Heart left ventricle (tissue), 16 donors: Measurements from ENCODE around the gene MDK. TPM values are rescaled to one million over a fixed set of nuclear protein-coding genes. Genes with fewer than 3 reads are reported as not detected.
A peak's percentile ranks its signal among the peaks of the same experiment; 100 is the strongest.

ENCODE experiments used
- ATAC-seq, 4 donors: fragments of 200-7000 bp; cut with Tn5 transposase; one replicate each; pipeline ENCODE4 v1.9.1; 2020 to 2022; ENCODE audit warnings: moderate library complexity in 4 of 4, mild to moderate bottlenecking in 3 of 4, moderate number of reproducible peaks in 1 of 4
- DNase-seq, 5 donors: peaks; one replicate each; pipeline ENCODE4 v3.0.0-alpha.2; 2020
- H3K27ac ChIP-seq, 12 donors: fragments of 200-600 bp; sonication (generic) in 4 of 12; one replicate each; pipeline versions ENCODE4 v1.5.0 to v1.8.0; 2016 to 2022; ENCODE audit warnings: mild to moderate bottlenecking in 2 of 12
- H3K27me3 ChIP-seq, 9 donors: fragments of 200-600 bp; sonication (generic) in 2 of 9; one replicate each; pipeline versions ENCODE4 v1.5.1 to v1.8.0; 2016 to 2022; ENCODE audit warnings: mild to moderate bottlenecking in 3 of 9
- H3K36me3 ChIP-seq, 9 donors: fragments of 200-600 bp; sonication (generic) in 2 of 9; one replicate each; pipeline versions ENCODE4 v1.5.0 to v1.8.0; 2018 to 2022; ENCODE audit warnings: mild to moderate bottlenecking in 2 of 9
- H3K4me1 ChIP-seq, 12 donors: fragments of 200-600 bp; sonication (generic) in 4 of 12; one replicate each; pipeline versions ENCODE4 v1.5.0 to v1.8.0; 2016 to 2022; ENCODE audit warnings: mild to moderate bottlenecking in 3 of 12
- H3K4me3 ChIP-seq, 12 donors: fragments of 200-600 bp; sonication (generic) in 4 of 12; one replicate each; pipeline versions ENCODE4 v1.5.0 to v1.8.0; 2017 to 2022; ENCODE audit warnings: mild to moderate bottlenecking in 9 of 12, moderate library complexity in 4 of 12
- H3K9me3 ChIP-seq, 12 donors: fragments of 200-600 bp; sonication (generic) in 4 of 12; one replicate each; pipeline versions ENCODE4 v1.5.0 to v1.8.0; 2016 to 2022; ENCODE audit warnings: mild to moderate bottlenecking in 1 of 12
- POLR2A ChIP-seq, 2 donors: fragments of 450-650 bp; IDR thresholded peaks; one replicate each; pipeline ENCODE4 v1.6.1; 2017; ENCODE audit warnings: antibody characterized with exemption in 2 of 2, mild to moderate bottlenecking in 2 of 2, moderate library complexity in 2 of 2
- WGBS, 4 donors: extraction: QIAGEN DNeasy Blood & Tissue Kit in 2 of 4; methylation state at CpG; one replicate each; pipeline versions ENCODE4 v1.1.5 to v1.1.7; 2013 to 2018; 5-methylcytosine and 5-hydroxymethylcytosine counted together
- intact Hi-C, 10 donors: fragments of 100-400 bp; cut with DNase I; formaldehyde crosslinking; loops; one replicate each; pipeline versions ENCODE4 v1.11.1 to v1.14.2; 2022
- polyA plus RNA-seq, 2 donors: library from polyadenylated mRNA; stranded (reverse); fragments of 200-250 nt; gene quantifications; one replicate each; pipeline ENCODE4 v1.2.3, GENCODE V29; 2013
- total RNA-seq, 9 donors: library from RNA; depleted of rRNA in 2 of 9; stranded (reverse); fragments of >200 nt in 2 of 9; fragmentation: NEBNext Ultra II Directional in 3 of 9; extraction: Animal tissue kit (Norgen Biotek cat#: 25700) in 3 of 9; gene quantifications; one replicate each; pipeline versions ENCODE4 v1.1.0 to v1.2.4, GENCODE V29; 2016 to 2023
- TF ChIP-seq, protein P1 (sequence below), 12 donors: fragments of 200-600 bp; sonication (generic) in 4 of 12; IDR thresholded peaks; one replicate each; pipeline versions ENCODE4 v1.5.0 to v1.8.0; 2018 to 2022; ENCODE audit warnings: antibody characterized with exemption in 12 of 12, mild to moderate bottlenecking in 5 of 12
- donor health status: ischemic (EF 13 %, LVEDD 7.1; RV severe dilation, severe dysfunction).
- donor health status: healthy with polysubstance abuse.
- donor health status: DM: no; HTN: yes; CAD: no.
- donor health status: DM: no; HTN: no; CAD: no.
- donor health status: ischemic (EF 25% LVEDD 6.9; RV normal size, moderate dysfunction).
- donor health status: ischemic (EF 25% LVEDD 5.7; RV mildly dilated, moderate dysfunction).
- donor health status: healthy.
- donor health status: DM: yes; HTN: yes; CAD: no.
- donor health status: ischemic (EF 35%, LVEDD 5.7; RV mildly dilated, moderate dysfunction).
- donor health status: nonischemic (EF 11% LVEDD 7.7; RV severe dilation, severe dysfunction).
- donor health status: DM: yes; HTN: yes; CAD: no.
- donor health status: PGD.
- donor health status: ischemic (EF 29% LVEDD 5.4; RV normal size, mild dysfunction).
- donor health status: nonischemic (EF 23%, LVEDD 6.1; RV moderate dilation, normal function).

Gene MDK
- total and polyA plus RNA-seq, 11 donors: 1.9 to 26.5 (median 5.4) TPM

DNA sequence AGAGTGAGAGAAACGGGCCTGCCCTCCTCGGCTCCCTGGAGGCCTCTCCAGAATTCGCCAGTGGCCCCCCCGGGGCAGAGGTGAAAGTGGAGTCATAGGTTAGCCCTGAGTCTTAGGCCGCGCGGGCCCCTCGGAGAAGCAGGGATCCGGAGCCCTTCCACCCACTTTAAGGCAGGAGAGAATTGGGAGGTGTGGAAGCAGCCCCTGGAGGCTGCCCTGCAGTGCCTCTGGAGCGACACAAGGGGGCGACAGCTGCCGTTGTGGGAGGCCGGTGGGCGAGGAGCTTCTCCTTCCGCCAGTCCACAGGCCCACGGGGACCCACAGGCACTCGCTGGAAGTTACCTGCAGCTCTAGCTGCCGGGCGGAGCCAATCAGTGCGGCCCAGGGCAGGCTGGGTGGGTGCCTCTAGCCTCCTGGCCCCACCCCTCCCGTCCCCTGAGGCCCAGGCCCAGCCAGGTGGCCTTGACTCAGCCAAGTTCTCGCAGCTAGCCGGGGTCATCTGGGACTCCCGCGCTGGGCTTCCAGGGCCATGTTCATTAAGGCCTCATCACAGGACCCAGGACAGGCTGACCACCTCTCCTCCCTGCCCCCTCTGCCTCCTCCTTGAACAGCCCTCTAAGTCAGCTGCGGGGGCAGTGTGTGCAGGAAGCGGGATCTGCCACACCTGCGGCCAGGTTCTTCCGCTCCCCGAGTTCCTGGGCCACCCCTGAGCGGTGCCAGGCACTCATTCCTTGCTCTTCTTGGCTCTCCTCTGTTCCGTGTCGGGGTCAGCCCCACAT, 29.2 kb upstream of the MDK start:
- Histone ChIP-seq H3K4me3 (peak overlapping the region in 9 of 12 donors; percentile 5 to 39 (median 26)), H3K9me3 (no peaks in the 10 kb centered on the region), H3K27me3 (no peaks in the 10 kb centered on the region), H3K4me1 (peaks cover 5 to 90% (median 50%) of the 10 kb centered on the region in 12 donors), H3K36me3 (peaks cover 0 to 17% (median 0%) of the 10 kb centered on the region in 9 donors), H3K27ac (peak overlapping the region in 11 of 12 donors; percentile 33 to 86 (median 68))
- intact Hi-C loops: loop anchor here in 2 of 10 donors (2.0 kb wide), 1 partner anchor 15 kb away; no protein-coding TSS in a partner anchor
- ATAC-seq (peak; percentile 17 to 57 (median 34)), DNase-seq (peak in 4 of 5 donors; percentile 60 to 82 (median 66))
- 49 to 71% (median 51%) methylated on average over 13 to 33 of the region's 33 CpGs for WGBS, 4 donors
- TF ChIP-seq, protein P1, sequence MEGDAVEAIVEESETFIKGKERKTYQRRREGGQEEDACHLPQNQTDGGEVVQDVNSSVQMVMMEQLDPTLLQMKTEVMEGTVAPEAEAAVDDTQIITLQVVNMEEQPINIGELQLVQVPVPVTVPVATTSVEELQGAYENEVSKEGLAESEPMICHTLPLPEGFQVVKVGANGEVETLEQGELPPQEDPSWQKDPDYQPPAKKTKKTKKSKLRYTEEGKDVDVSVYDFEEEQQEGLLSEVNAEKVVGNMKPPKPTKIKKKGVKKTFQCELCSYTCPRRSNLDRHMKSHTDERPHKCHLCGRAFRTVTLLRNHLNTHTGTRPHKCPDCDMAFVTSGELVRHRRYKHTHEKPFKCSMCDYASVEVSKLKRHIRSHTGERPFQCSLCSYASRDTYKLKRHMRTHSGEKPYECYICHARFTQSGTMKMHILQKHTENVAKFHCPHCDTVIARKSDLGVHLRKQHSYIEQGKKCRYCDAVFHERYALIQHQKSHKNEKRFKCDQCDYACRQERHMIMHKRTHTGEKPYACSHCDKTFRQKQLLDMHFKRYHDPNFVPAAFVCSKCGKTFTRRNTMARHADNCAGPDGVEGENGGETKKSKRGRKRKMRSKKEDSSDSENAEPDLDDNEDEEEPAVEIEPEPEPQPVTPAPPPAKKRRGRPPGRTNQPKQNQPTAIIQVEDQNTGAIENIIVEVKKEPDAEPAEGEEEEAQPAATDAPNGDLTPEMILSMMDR (IDR thresholded peaks at IDR 0.05): peak; percentile 90 to 98 (median 94)
- TF ChIP-seq POLR2A (IDR thresholded peaks at IDR 0.05): no peak

DNA sequence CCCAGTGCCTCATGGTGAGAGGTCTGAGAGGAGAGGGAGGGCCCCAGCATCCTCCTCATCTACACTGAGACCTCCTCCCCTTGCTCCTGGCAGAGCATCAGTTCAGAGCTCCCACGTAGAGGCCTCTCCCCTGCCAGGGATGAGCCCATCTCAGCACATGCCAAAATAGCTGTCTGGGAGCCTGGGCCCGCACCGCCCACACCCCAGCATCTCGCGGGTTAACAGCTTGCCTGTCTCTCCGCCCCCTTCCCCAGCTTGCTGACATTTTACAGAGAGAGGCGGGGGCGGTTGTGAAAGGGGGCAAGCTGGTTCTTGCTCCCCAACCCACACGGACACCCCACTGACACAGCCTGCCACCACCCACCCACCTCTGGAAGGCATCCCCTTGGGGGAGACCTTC, 27.8 kb upstream of the MDK start:
- Histone ChIP-seq H3K4me3 (no peak overlapping the region), H3K4me1 (peaks cover 5 to 90% (median 44%) of the 10 kb centered on the region in 12 donors), H3K9me3 (no peaks in the 10 kb centered on the region), H3K27ac (peak overlapping the region in 1 of 12 donors; percentile 12), H3K27me3 (no peaks in the 10 kb centered on the region), H3K36me3 (peaks cover 0 to 17% (median 0%) of the 10 kb centered on the region in 9 donors)
- no peak for TF ChIP-seq POLR2A (IDR thresholded peaks at IDR 0.05)
- TF ChIP-seq, protein P1 (IDR thresholded peaks at IDR 0.05): no peak
- ATAC-seq: no peak
- intact Hi-C loops: loop anchor here in 2 of 10 donors (2.0 kb wide), 1 partner anchor 13 kb away; no protein-coding TSS in a partner anchor
- peak in 1 of 5 donors; percentile 32 for DNase-seq
- 50 to 60% (median 57%) methylated on average over 2 to 9 of the region's 9 CpGs for WGBS, 4 donors

DNA sequence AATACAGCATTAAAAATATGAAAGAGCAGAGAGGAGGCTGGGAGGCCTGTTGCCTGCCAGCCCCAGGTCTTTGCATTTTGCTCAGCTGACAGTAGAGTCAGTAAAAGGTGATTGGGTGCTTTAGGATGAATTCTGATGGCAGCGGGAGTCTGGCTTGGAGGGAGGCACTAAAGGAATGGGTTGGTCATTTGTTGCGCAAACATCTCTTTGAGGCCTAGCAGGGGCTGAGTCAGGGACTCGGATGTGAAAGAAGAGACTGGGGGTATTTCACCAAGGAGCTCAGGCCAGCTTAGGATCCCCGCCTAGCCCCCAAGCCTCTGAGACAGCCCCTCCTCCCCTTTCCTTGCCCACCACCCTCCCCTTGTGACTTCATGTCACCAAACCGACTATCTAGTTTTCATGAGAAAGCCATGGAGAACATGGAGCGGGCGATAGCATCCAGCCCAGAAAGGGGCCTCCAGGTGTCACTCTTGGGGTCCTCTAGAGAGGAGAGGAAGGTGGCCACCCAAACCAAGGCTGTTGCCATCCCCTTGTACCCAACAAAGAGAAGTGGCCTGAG, 24.5 kb upstream of the MDK start:
- H3K4me3 ChIP-seq: no peak overlapping the region
- no peaks in the 10 kb centered on the region for H3K27me3 ChIP-seq
- ATAC-seq (no peak), DNase-seq (no peak)
- peaks cover 0 to 13% (median 0%) of the 10 kb centered on the region in 9 donors for H3K36me3 ChIP-seq
- no peaks in the 10 kb centered on the region for H3K9me3 ChIP-seq
- H3K27ac ChIP-seq: peak overlapping the region in 1 of 12 donors; percentile 35
- intact Hi-C loops: no loop called here
- peaks cover 4 to 80% (median 30%) of the 10 kb centered on the region in 12 donors for H3K4me1 ChIP-seq
- TF ChIP-seq POLR2A (IDR thresholded peaks at IDR 0.05): no peak
- TF ChIP-seq, protein P1 (IDR thresholded peaks at IDR 0.05): no peak
- WGBS, 4 donors: 87 to 93% (median 89%) methylated on average over 7 of the region's 7 CpGs

DNA sequence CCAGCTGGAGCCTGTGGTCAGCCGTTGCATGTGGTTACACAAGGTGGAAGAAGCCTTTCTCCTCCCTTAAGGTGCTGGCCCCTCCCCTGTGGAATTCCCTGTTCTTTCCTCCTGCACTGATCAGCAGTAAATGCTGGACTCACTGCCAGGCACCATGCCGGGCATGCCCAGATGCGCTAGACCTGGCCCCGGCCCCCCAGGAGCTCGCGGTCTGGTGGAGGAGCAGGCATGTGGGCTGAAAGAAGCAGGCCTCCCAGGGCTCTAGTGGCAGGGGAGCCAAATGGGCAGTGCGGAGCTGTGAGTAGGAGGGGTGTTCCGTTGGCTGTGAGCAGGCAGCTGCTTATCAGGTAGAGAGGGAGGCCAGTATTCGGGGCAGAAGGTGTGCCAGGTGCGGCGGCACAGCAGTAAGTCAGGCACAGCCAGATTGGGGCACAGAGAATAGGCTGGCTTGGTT, 24.0 kb upstream of the MDK start:
- DNase-seq: no peak
- 72 to 77% (median 74%) methylated on average over 10 to 11 of the region's 11 CpGs for WGBS, 4 donors
- intact Hi-C loops: no loop called here
- no peaks in the 10 kb centered on the region for H3K9me3 ChIP-seq
- peaks cover 0 to 13% (median 0%) of the 10 kb centered on the region in 9 donors for H3K36me3 ChIP-seq
- H3K4me3 ChIP-seq: no peak overlapping the region
- no peak for ATAC-seq
- peak overlapping the region in 1 of 12 donors; percentile 35 for H3K27ac ChIP-seq
- no peaks in the 10 kb centered on the region for H3K27me3 ChIP-seq
- H3K4me1 ChIP-seq: peaks cover 7 to 80% (median 30%) of the 10 kb centered on the region in 12 donors
- no peak for TF ChIP-seq POLR2A (IDR thresholded peaks at IDR 0.05)
- TF ChIP-seq, protein P1 (IDR thresholded peaks at IDR 0.05): no peak
